NCI-H82 treated with DMSO at 0.1 percent for 48 hours (cell line): Measurements from ENCODE around the gene DCST2.

ENCODE experiments used
- DNase-seq: peaks from one replicate; lab custom pipeline; 2025; ENCODE audit not compliant: unreplicated experiment; lab: John Stamatoyannopoulos, UW

Gene DCST2

GRCh38 chr1:155012026-155012546 lies 21.5 kb downstream of the DCST2 start:
- peak; percentile 98 for DNase-seq

- DNase-seq, result no peak
Observed at GRCh38 chr1:155011437-155012025, 22.1 kb downstream of the DCST2 start.

DNA sequence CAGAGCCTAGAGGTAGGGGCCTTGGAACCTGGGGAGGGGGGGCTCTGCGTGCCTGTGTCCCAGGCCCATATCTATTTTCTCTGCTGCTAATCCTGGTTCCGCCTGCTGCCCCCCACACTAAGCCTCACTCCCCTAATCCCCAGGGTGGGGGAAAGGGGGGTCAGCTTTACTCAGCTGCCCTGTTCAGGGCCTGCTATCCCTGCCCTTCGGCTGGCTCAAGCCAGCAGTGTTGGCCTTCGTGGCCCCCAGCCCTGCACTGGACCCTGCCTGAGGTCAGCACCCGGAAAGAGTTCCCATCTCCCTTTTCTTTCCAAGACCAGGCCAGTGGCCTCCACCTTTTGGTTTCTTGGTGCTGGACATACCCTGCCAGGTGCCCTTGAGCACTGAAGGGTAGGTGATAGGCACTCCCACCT lies 22.6 kb downstream of the DCST2 start:
- peak; percentile 56 for DNase-seq

GRCh38 chr1:155010211-155010918 lies 23.2 kb downstream of the DCST2 start:
- DNase-seq, result no peak

- no peak for DNase-seq
Observed at GRCh38 chr1:155009742-155010141, 23.8 kb downstream of the DCST2 start.

DNA sequence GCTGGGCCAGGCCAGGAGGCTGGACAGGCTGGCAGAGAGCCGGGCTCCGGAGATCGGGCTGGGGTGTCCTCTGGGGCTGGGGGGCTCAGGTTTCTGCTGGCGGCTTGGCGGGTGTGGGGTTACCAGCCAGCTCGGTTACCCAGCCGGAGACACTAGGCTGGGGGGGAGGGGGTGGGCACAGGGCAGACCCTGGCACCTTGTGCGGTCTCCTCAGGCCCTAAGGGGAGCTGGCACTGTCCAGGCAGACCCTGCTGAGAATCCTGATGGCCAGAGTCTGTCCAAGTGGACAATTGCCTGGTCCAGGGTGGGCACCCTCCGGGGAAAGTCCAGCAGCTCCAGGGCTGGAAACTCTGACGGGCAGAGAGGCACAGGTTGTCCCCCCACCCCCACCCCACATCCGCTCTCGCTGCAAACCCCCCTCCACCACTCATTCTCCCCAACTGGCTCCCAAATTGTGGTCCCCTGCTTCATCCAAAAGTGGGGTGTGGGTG lies 24.3 kb downstream of the DCST2 start:
- DNase-seq, result no peak

DNA sequence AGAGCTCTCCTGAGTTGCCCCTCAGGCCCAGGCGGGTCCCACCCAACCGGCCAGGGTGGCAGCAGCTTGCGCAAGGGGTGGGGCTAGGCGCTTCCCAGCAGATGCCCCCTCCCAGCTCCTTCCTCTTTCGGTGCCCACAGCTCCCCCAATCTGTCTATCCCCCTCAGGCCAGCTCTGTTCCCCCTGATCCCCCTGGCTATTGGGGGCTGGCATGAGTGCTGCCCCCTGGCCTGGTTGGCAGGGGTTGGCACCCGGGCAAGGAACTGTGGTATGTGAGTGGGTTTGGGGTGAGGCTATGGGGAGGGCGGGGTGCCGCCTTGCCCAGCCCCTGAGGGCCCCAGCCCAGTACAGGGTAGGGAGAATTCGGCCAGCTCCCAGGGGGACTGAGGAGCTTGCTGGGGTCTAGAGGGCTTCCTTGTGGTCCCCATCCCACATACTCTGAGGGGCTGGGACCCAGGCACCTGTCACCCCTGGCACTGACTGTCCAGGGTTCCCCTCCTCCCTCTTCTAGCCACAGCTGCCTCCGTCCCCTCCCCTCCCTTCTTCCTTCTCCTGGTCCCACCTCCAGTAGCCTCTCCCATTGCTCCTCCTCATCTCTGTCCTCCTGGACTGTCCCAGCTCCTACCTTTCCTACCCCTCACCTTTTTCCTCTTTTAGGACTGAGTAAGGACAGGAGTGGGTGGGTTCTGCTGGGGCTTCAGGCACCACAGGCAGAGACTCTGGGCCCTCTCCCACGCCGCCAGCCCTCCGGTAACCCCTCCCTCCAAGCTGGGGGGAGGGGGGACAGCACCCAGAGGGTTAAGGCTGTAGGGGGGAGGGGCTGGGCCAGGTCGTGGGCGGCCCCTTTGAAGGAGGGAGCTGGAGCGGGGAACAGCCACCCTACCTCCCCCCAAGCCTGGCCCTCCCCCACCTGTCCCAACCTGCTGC lies 25.3 kb downstream of the DCST2 start:
- DNase-seq, result no peak

- DNase-seq, result no peak
Observed at GRCh38 chr1:155007251-155007828, 26.2 kb downstream of the DCST2 start.

DNA sequence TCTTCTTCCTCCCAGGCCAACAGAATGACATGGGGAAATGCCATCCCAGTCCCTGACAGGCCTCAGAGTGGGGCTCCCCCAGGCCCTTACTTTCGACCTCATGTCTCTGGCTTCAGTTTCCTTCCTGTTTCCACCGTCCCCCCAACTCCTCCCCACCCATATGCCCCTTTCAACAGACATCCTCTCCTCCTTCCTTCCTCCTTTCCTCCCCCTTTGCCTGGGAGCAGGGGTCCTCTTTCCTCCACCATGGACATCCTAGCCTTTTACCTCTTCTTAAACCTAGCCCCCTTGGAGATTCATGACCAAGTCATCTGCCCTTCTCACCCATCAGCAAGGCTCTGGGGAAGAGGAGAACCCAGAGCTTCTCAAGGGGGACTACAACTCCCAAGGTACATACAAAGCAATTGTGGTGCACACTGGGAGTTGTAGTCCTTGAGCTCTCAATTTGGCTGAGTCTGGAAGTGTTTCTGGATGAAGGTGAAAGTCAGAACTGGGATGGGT lies 26.9 kb downstream of the DCST2 start:
- DNase-seq, result no peak

GRCh38 chr1:155005076-155006011 lies 28.2 kb downstream of the DCST2 start:
- DNase-seq, result no peak

GRCh38 chr1:155004352-155005075 lies 29.1 kb downstream of the DCST2 start:
- no peak for DNase-seq

- no peak for DNase-seq
Observed at GRCh38 chr1:155003766-155004351, 29.7 kb downstream of the DCST2 start.

GRCh38 chr1:155003227-155003765 lies 30.3 kb downstream of the DCST2 start:
- peak; percentile 26 for DNase-seq

GRCh38 chr1:155002464-155003226 lies 30.9 kb downstream of the DCST2 start, which contains the start of gene ZBTB7B:
Gene ZBTB7B (plus strand): TSS chr1:155002802. CDS start chr1:155014661, 11,859 bp downstream.
- no peak for DNase-seq

GRCh38 chr1:155001675-155002463 lies 31.7 kb downstream of the DCST2 start:
- DNase-seq, result peak; percentile 100

DNA sequence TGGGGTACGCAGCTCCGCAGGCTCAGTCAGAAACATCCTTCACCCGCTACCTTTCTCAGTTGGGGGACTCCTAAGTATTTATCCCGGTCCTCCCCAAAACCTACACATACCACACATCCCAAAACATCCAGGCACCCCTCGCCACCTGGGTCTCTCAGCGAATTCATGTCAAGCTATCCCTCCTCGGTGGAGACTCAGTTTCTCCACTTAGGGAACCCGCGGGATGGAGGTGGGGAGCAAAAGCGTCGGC lies 32.2 kb downstream of the DCST2 start:
- DNase-seq, result no peak
